GM12878 (cell line): ENCODE results near the gene ARHGEF1. TPM values are rescaled to one million over a fixed set of nuclear protein-coding genes. Genes with fewer than 3 reads are reported as not detected.

Source experiments
- ASH2L ChIP-seq: fragments of 300-600, 200-600 bp; sonication (generic); IDR thresholded peaks from 2 replicates; pipeline ENCODE4 v1.6.1; 2017; ENCODE audit warnings: low read depth, mild to moderate bottlenecking, borderline replicate concordance
- CEBPB ChIP-seq, 2 experiments: fragments of 150-350 bp in 1 of 2; IDR thresholded peaks; 2 replicates each; pipeline ENCODE4 v1.6.1; 2012 to 2014; ENCODE audit warnings: low read depth in 2 of 2, low read length in 2 of 2, borderline replicate concordance in 1 of 2, inconsistent platforms in 1 of 2
- CTCF ChIP-seq, 3 experiments: IDR thresholded peaks in 2 of 3; conservative IDR thresholded peaks in 1 of 3; 2 replicates each; pipeline ENCODE4 v1.5.1; 2011; ENCODE audit warnings: low read depth in 3 of 3, low read length in 3 of 3, mild to moderate bottlenecking in 3 of 3, control low read depth in 2 of 3, moderate library complexity in 2 of 3, inconsistent platforms in 1 of 3, mixed read lengths in 1 of 3; ENCODE audit not compliant: control insufficient read depth in 2 of 3, insufficient read depth in 1 of 3; ENCODE audit errors: extremely low read depth in 1 of 3
- CUX1 ChIP-seq: IDR thresholded peaks from 2 replicates; pipeline ENCODE4 v1.6.1; 2012; ENCODE audit warnings: improper control_type of control experiment, low read depth, low read length; ENCODE audit not compliant: insufficient replicate concordance
- ELK1 ChIP-seq: IDR thresholded peaks from 2 replicates; pipeline ENCODE4 v1.6.1; 2012; ENCODE audit warnings: low read depth, low read length, improper control_type of control experiment
- ESRRA ChIP-seq: IDR thresholded peaks from 2 replicates; pipeline ENCODE4 v1.6.1; 2012; ENCODE audit warnings: mild to moderate bottlenecking, low read length, improper control_type of control experiment
- KDM1A ChIP-seq: fragments of 200-600 bp; sonication (generic); IDR thresholded peaks from 2 replicates; pipeline ENCODE4 v1.6.1; 2016; ENCODE audit warnings: borderline replicate concordance
- NFIC ChIP-seq: IDR thresholded peaks from 2 replicates; pipeline ENCODE4 v1.6.1; 2012; ENCODE audit warnings: low read depth, mild to moderate bottlenecking, inconsistent platforms, low read length, moderate library complexity
- RCOR1 ChIP-seq: conservative IDR thresholded peaks from 2 replicates; pipeline ENCODE4 v1.6.1; 2012; ENCODE audit warnings: low read depth, low read length, improper control_type of control experiment
- REST ChIP-seq: IDR thresholded peaks from 2 replicates; pipeline ENCODE4 v1.6.1; 2012; ENCODE audit warnings: mild to moderate bottlenecking, low read depth, low read length
- SRF ChIP-seq, 2 experiments: IDR thresholded peaks; 2 replicates each; pipeline ENCODE4 v1.6.1; 2011; ENCODE audit warnings: low read depth in 2 of 2, low read length in 2 of 2, mild to moderate bottlenecking in 1 of 2, moderate library complexity in 1 of 2
- ZBED1 ChIP-seq: IDR thresholded peaks from 2 replicates; pipeline ENCODE4 v1.6.1; 2016; ENCODE audit warnings: borderline replicate concordance
- polyA plus RNA-seq, 11 experiments: library from polyadenylated mRNA; depleted of rRNA in 4 of 11; unstranded in 6 of 11; stranded (reverse) in 5 of 11; fragments of >200 nt; fragmentation: Nextera tagmentation in 4 of 11; fragmentation: Illumina TruSeq in 1 of 11; extraction: Ambion mirVana in 4 of 11; extraction: Trizol in 1 of 11; gene quantifications; 1 replicate in 1 of 11; 2 replicates in 10 of 11; pipeline versions ENCODE4 v1.2.1 to v1.2.3, GENCODE V29; 2011 to 2016; ENCODE audit warnings: inconsistent platforms in 2 of 11, missing spikeins in 2 of 11, low read depth in 1 of 11
- total RNA-seq, 4 experiments: library from RNA; depleted of rRNA in 3 of 4; stranded (reverse); fragments of >200 nt in 3 of 4; fragmentation: Illumina TruSeq in 1 of 4; extraction: Trizol in 1 of 4; gene quantifications; 2 replicates each; pipeline versions ENCODE4 v1.2.1 to v1.2.3, GENCODE V29; 2013 to 2021

Gene ARHGEF1
- total and polyA plus RNA-seq, 10 of the 15 experiments (the other 5 are each of a cell fraction or from before 2014, with no cell fraction given): 1.2 to 207 (median 53.9) TPM

- TF ChIP-seq SRF (IDR thresholded peaks at IDR 0.05; ENCODE audit: low read depth in 2 of 2, low read length in 2 of 2): no peak
- no peak for TF ChIP-seq ELK1
- no peak for TF ChIP-seq NFIC
- no peak for TF ChIP-seq ZBED1
- TF ChIP-seq KDM1A: no peak
- TF ChIP-seq CTCF (IDR thresholded peaks at IDR 0.05 in 2 of 3, conservative IDR thresholded peaks at IDR 0.05 in 1 of 3; ENCODE audit: control insufficient read depth in 2 of 3, extremely low read depth in 1 of 3, insufficient read depth in 1 of 3, low read depth in 3 of 3, low read length in 3 of 3): peak in 1 of 3 experiments; percentile 8; a peak in 1 of 6 replicates
- 0 out of 2 replicates have a peak, but pooled peaks have one; percentile 19 for TF ChIP-seq RCOR1
- no peak for TF ChIP-seq REST
- TF ChIP-seq CUX1: no peak
- TF ChIP-seq ESRRA: no peak
- no peak for TF ChIP-seq ASH2L
- no peak for TF ChIP-seq CEBPB (IDR thresholded peaks at IDR 0.05; ENCODE audit: borderline replicate concordance in 1 of 2, low read depth in 2 of 2, low read length in 2 of 2)
Measured at GRCh38 chr19:41877916-41878905, 4.8 kb upstream of the ARHGEF1 start (continued).
